ENCODE data around the gene GPR171.
"Not testable (repeated sequence)": the region's sequence is repeated elsewhere in the genome, so short reads cannot be mapped to it uniquely, and the experiment has no call there.

Gene GPR171

GRCh38 chr3:151175952-151176351 lies 27.1 kb downstream of the GPR171 start:
- no peak for DNase-seq (ENCODE audit: low spot score)

DNA sequence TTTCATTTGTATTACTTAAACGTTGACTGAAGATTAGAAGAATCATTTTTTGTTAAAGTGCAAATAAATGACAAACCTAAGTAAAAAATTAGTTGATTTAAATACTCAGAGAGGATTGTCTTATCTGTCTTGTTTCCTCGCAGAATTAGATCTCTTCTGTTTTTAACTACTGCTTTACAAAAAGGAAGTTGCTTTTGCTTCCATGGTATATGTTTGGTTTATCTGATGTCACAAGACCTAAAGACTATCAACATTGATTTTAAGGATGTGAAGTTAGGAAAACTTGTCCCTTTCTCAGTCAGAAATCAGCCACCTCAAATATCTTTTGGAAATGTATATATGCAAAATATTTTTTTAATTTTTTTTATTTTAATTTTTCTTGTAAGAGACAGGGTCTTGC lies 28.7 kb downstream of the GPR171 start:
- DNase-seq (ENCODE audit: low spot score), result no peak

DNA sequence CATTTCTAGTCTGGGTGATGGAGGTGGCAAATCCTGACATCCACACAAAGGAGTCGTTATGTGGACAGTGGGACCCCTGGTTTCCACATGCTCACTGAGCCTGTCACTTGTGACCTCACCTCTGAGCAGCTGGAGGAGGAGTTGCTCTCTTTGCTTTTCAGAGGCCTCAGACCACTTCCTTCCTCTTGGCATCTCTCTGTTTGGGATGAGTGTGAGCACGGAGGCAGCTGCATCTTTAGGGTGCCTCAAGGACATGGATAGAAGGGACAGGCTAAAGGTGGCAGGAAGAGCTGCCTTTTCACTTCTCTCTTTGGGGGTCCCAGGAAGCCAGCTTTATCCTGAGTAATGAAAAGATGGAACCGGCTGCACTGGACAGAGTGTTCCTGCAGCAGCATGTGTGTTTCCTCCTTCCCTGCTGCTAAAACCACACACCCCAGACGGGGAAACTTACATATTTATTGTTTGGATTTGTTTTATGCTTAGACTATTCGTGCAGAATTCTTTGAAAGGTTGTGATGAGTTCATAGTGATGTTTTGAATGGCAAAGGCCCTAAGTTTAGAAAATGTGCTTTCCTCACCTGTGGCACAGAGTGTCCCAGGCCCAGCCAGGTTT lies 31.8 kb downstream of the GPR171 start:
- DNase-seq (ENCODE audit: low spot score), result peak; percentile 53

- not testable (repeated sequence) for DNase-seq (ENCODE audit: low spot score)
Observed at GRCh38 chr3:151169948-151170679, 32.9 kb downstream of the GPR171 start.

DNA sequence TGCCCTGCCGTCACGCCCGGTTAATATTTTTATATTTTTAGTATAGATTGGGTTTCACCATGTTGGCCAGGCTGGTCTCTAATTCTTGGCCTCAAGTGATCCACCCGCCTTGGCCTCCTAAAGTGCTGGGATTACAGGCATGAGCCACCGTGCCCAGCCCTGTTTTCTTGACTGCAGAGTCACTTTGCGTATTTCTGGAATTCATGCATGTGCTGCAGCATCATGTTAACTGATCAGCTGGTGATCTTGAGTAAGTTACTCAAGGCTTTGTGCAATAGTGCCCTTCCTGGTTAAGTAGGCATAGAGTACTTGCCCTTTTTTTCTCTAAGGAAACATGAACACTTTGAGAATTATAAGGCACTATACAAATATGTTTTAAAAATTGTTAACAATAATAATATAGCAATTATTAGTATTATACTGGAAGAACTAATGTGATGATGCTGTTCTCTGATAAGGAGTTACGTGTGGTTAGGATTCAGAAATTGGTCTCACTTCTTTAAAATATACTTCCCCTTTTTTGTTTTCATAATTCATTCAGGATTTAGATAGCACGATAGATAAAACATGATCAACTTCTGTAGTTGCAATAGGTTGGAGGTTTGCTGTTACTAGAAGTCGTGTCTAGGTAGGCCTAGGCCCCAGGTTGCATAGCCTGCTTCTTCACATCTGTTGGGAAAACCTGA lies 33.6 kb downstream of the GPR171 start:
- no peak for DNase-seq (ENCODE audit: low spot score)

DNA sequence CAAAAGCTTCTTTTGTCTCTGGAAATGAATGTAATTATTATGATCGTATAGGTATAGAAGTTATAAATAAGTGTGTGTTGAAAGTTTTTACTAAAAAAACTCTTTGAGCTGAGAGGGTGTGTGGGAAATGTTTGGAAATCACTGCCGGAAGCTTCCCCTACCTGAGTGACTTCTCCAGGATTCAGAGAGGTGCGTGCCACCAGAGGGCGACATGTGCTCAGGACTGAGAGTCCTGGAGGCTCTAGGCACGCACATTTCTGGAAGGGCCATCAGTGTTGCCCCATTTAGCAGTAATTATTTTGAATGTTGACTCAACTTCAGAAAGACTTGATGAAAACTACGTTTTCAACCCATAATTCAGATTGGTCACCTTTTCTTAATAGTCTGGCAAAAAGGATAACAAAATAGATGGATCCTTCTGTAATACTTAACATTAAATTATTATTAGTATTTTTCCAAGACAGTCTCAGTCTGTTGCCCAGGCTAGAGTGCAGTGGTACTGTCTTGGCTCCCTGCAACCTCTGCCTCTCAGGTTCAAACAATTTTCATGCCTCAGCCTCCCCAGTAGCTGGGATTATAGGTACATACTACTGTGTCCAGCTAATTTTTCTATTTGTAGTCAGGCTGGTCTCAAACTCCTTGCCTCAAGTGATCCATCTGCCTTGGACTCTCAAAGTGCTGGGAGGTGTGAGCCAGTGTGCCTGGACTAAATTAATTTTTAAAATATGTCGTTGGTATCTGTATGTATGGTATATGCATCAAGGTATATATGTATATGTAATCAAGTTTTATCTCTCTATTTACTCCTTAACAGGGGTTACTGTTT lies 34.5 kb downstream of the GPR171 start:
- DNase-seq (ENCODE audit: low spot score), result peak; percentile 80

- no peak for DNase-seq (ENCODE audit: low spot score)
Observed at GRCh38 chr3:151166161-151166560, 36.9 kb downstream of the GPR171 start.

GRCh38 chr3:151165226-151165625 lies 37.8 kb downstream of the GPR171 start:
- DNase-seq (ENCODE audit: low spot score), result no peak

- no peak for DNase-seq (ENCODE audit: low spot score)
Observed at GRCh38 chr3:151159806-151160205, 43.2 kb downstream of the GPR171 start.

DNA sequence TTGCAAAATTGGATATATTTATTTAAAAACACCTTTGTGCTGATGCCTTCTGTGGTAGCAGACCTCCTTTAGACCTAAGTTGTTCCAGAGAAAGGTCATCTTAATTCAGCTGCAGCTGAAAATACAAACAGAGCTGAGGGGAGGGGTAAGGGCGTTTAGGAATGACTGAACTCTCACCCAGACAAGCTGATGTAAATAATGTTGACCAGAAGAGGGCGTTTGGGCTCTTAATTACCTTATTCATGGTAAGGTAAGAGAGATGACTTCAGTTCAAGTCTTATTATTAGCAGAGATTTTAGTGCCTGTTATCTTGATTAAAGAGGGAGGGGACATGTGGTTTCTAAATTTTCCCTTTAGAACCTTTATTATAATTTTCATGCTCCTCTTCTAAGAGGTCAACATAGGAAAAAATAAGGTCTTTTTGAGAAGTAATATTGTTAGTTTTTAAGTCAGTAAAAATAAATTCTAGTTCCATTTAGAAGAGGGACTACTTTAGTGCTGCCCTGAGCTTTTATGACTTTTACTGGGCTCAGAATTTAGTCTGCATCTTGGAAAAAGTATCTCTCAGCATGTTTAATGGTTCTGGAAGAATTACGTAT lies 46.3 kb downstream of the GPR171 start:
- DNase-seq (ENCODE audit: low spot score), result peak; percentile 62

- DNase-seq (ENCODE audit: low spot score), result no peak
Observed at GRCh38 chr3:151155409-151156128, 47.4 kb downstream of the GPR171 start.

GRCh38 chr3:151154566-151154965 lies 48.5 kb downstream of the GPR171 start:
- no peak for DNase-seq (ENCODE audit: low spot score)

DNA sequence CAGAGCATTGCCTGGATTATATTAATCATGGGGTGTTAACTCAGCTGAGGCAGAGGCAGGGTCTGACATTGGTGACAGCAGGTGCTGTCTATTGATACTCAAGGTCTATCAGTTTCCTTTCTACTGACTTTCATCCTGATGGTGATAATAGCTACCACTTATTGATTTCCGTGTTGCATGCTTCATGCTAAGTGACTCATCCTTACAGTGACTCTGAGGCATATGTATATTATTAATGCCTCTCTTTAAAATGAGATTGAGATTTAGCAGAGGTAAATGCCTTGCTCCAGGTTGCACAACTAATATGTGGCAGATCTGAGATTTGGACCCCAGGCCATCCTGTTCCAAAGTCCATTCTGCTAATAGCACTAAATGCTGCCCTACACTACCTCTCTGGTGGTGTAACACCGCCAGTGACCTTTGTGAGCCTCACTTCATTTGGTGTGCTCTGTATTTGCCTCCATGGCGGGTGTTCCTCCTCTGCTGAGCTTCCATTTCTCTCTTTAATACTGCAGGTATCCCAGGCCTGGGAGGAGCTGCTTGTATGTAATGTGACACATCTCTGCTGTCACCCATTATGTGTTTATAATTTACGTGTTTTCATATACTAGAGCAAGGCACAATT lies 50.4 kb downstream of the GPR171 start:
- DNase-seq (ENCODE audit: low spot score), result no peak

Data from CD4-positive, alpha-beta T cell treated with Interleukin-6 at 100 ng/mL for 8 hours (primary cell).